GM12875 (cell line): ENCODE data around the gene C10orf62.
"Not testable (repeated sequence)": the region's sequence is repeated elsewhere in the genome, so short reads cannot be mapped to it uniquely, and the experiment has no call there.

Source experiments
- H3K4me3 ChIP-seq: one replicate; pipeline ENCODE4 v1.5.1; 2011; ENCODE audit warnings: low read depth, low read length, control low read depth
- TF ChIP-seq, protein P1 (sequence below): IDR thresholded peaks from 2 replicates; pipeline ENCODE4 v1.5.1; 2011; ENCODE audit warnings: low read depth, mild to moderate bottlenecking, control low read depth, inconsistent platforms, low read length, moderate library complexity, borderline replicate concordance; ENCODE audit not compliant: insufficient read depth

Gene C10orf62

DNA sequence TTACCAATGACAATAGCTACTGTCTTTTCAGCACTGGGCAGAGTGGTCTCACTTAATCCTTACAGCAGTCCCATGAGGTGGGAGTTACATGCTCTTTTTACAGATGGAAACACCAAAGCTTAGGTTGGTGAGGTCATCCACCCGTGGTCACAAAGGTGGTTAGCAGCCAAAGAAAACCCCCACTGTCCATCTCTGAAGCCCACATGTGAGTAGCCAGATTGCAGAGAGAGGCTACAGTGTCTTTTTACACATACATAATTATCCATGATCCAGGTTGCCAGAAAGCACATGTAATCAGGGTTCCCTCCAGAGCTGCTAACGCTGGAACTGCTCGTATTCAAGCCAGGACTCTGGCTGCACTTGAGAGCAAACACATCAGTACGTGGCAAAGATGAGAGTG lies 41.6 kb upstream of the C10orf62 start:
- TF ChIP-seq, protein P1, sequence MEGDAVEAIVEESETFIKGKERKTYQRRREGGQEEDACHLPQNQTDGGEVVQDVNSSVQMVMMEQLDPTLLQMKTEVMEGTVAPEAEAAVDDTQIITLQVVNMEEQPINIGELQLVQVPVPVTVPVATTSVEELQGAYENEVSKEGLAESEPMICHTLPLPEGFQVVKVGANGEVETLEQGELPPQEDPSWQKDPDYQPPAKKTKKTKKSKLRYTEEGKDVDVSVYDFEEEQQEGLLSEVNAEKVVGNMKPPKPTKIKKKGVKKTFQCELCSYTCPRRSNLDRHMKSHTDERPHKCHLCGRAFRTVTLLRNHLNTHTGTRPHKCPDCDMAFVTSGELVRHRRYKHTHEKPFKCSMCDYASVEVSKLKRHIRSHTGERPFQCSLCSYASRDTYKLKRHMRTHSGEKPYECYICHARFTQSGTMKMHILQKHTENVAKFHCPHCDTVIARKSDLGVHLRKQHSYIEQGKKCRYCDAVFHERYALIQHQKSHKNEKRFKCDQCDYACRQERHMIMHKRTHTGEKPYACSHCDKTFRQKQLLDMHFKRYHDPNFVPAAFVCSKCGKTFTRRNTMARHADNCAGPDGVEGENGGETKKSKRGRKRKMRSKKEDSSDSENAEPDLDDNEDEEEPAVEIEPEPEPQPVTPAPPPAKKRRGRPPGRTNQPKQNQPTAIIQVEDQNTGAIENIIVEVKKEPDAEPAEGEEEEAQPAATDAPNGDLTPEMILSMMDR, result no peak
- no peak overlapping the region for H3K4me3 ChIP-seq

GRCh38 chr10:97548828-97549455 lies 40.6 kb upstream of the C10orf62 start:
- TF ChIP-seq, protein P1, result no peak
- H3K4me3 ChIP-seq, result no peak overlapping the region

- H3K4me3 ChIP-seq, result no peak overlapping the region
- TF ChIP-seq, protein P1, result no peak
Measured at GRCh38 chr10:97549587-97550322, 39.8 kb upstream of the C10orf62 start.

- TF ChIP-seq, protein P1, result no peak
- H3K4me3 ChIP-seq, result no peak overlapping the region
Measured at GRCh38 chr10:97550336-97551149, 39.0 kb upstream of the C10orf62 start.

DNA sequence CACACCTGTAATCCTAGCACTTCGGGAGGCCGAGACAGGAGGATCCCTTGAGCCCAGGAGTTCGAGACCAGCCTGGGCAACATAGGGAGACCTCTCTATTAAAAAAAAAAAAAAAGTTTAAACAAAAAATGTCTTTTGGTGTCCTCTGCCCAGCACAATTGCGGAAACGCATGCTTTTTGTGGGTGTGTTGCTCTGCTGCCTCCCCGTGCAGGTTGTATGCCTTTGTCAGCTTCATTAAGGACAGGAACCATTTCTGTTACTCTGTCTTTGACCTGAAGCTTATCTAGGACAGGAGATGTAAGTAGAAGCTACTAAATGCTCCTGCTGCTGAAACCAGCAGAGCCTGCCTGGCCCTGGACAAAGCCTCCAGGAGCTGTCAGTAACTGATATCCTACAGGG lies 38.2 kb upstream of the C10orf62 start:
- TF ChIP-seq, protein P1, result no peak
- no peak overlapping the region for H3K4me3 ChIP-seq

DNA sequence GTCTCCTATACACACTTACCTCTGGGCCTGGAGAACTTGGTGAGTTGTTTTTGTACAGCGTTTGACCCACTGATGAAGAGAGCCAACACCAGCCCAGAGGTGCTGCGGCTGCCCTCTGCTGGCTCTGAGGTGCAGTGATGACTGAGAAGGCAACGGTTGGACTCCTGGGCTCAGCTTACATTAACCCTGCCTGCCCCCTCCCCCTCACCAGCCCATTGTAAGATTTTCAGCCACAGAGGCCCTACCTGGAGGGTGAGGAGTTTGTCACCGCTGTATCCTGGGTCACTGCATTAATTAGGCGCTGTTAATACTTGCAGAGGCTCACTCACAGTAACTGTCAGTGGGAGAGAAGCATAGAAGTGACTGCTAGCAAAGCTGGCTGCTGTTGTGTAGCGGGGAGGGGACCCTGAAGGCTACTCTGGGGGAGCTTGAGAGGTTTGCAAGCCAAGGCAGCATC lies 35.9 kb upstream of the C10orf62 start:
- TF ChIP-seq, protein P1, result peak; percentile 90
- H3K4me3 ChIP-seq, result no peak overlapping the region

DNA sequence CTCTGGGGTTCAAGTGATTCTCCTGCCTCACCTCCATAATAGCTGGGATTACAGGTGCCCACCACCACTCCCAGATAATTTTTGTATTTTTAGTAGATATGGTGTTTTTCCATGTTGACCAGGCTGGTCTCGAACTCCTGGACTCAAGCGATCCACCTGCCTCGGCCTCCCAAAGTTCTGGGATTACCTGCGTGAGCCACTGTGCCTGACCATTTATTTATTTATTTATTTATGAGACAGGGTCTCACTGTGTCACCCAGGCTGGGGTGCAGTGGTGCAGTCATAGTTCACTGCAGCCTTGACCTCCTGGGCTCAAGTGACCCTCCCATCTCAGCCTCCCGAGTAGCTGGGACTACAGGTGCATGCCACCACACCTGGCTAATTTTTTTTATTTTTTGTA lies 35.2 kb upstream of the C10orf62 start:
- H3K4me3 ChIP-seq, result not testable (repeated sequence)

DNA sequence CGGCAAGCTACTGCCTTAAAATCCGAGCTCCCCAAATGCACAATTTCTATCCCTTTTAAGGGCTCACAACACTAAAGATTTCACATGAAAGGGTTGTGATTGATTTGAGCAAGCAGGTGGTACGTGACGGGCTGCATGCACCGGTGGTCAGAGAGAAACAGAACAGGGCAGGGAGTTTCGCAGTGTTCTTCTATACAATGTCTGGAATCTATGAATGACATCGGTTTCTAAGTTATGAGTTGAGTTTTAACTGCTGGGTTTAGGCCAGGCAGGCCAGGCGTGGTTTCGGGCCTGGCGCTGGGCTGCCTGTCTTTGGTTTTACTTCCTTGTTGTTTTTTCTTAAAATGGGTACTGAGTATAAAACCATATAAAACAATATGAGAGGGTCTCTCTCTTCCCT lies 34.0 kb upstream of the C10orf62 start:
- not testable (repeated sequence) for H3K4me3 ChIP-seq

GRCh38 chr10:97560731-97561381 lies 28.7 kb upstream of the C10orf62 start:
- peak overlapping the region; percentile 23 for H3K4me3 ChIP-seq

GRCh38 chr10:97561386-97562077 lies 28.0 kb upstream of the C10orf62 start:
- not testable (repeated sequence) for H3K4me3 ChIP-seq
